ENCODE results near the gene SNTG2. TPM values are rescaled to one million over a fixed set of nuclear protein-coding genes. Genes with fewer than 3 reads are reported as not detected.
A peak's percentile ranks its signal among the peaks of the same experiment; 100 is the strongest.

The SNTG2 gene
- total RNA-seq, 1 experiment from 2014 or later: 20.5 TPM

DNA sequence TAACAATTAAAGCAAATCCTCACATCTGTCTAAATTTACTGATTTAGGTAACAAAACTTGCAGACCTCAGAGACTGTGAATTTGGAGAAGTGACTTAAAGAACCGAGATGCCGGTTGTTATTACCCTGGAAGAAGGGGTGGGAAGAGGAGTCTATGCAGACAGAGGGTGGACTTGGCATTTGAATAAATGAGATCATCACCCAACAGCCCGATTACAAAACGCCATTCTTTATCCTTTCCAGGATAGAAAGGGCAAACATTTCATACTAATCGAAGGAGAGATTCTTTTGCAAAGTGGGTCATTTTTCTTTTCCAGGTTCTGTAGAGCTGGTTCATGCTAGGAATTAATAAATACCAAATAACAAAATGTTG is 389.5 kb downstream of the SNTG2 start:
- ChIA-PET CTCF (interaction anchor here (1.0 kb wide), 1 partner anchor 9 kb away, joined by 3 read pairs; no protein-coding TSS in a partner anchor), POLR2A (no interaction called here)
- DNase-seq (ENCODE audit: low spot score) (no peak), ATAC-seq (no peak)
- Mint-ChIP-seq H3K4me1 (peaks cover 25% of the 10 kb centered on the region), H3K36me3 (no peaks in the 10 kb centered on the region), H3K9me3 (no peaks in the 10 kb centered on the region), H3K4me3 (no peak overlapping the region), H3K27me3 (ENCODE audit: low read depth) (no peaks in the 10 kb centered on the region), H3K27ac (no peak overlapping the region)
- no peak for TF ChIP-seq TEAD1 (CRISPR knock-in tag; IDR thresholded peaks at IDR 0.05)

- H3K27me3 Mint-ChIP-seq (ENCODE audit: low read depth): no peaks in the 10 kb centered on the region
- no peaks in the 10 kb centered on the region for H3K36me3 Mint-ChIP-seq
- CTCF ChIA-PET: interaction anchor here (1.0 to 1.1 kb wide), 3 partner anchors 11 to 205 kb away, joined by 3 read pairs; no protein-coding TSS in a partner anchor
- H3K27ac Mint-ChIP-seq: no peak overlapping the region
- peaks cover 25% of the 10 kb centered on the region for H3K4me1 Mint-ChIP-seq
- no peak overlapping the region for H3K4me3 Mint-ChIP-seq
- H3K9me3 Mint-ChIP-seq: no peaks in the 10 kb centered on the region
- POLR2A ChIA-PET: no interaction called here
- ATAC-seq (peak; percentile 82), DNase-seq (ENCODE audit: low spot score) (no peak)
- TF ChIP-seq, protein P1, sequence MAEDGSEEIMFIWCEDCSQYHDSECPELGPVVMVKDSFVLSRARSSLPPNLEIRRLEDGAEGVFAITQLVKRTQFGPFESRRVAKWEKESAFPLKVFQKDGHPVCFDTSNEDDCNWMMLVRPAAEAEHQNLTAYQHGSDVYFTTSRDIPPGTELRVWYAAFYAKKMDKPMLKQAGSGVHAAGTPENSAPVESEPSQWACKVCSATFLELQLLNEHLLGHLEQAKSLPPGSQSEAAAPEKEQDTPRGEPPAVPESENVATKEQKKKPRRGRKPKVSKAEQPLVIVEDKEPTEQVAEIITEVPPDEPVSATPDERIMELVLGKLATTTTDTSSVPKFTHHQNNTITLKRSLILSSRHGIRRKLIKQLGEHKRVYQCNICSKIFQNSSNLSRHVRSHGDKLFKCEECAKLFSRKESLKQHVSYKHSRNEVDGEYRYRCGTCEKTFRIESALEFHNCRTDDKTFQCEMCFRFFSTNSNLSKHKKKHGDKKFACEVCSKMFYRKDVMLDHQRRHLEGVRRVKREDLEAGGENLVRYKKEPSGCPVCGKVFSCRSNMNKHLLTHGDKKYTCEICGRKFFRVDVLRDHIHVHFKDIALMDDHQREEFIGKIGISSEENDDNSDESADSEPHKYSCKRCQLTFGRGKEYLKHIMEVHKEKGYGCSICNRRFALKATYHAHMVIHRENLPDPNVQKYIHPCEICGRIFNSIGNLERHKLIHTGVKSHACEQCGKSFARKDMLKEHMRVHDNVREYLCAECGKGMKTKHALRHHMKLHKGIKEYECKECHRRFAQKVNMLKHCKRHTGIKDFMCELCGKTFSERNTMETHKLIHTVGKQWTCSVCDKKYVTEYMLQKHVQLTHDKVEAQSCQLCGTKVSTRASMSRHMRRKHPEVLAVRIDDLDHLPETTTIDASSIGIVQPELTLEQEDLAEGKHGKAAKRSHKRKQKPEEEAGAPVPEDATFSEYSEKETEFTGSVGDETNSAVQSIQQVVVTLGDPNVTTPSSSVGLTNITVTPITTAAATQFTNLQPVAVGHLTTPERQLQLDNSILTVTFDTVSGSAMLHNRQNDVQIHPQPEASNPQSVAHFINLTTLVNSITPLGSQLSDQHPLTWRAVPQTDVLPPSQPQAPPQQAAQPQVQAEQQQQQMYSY (CRISPR knock-in tag; IDR thresholded peaks at IDR 0.05): peak; percentile 58
- TF ChIP-seq, protein P2, sequence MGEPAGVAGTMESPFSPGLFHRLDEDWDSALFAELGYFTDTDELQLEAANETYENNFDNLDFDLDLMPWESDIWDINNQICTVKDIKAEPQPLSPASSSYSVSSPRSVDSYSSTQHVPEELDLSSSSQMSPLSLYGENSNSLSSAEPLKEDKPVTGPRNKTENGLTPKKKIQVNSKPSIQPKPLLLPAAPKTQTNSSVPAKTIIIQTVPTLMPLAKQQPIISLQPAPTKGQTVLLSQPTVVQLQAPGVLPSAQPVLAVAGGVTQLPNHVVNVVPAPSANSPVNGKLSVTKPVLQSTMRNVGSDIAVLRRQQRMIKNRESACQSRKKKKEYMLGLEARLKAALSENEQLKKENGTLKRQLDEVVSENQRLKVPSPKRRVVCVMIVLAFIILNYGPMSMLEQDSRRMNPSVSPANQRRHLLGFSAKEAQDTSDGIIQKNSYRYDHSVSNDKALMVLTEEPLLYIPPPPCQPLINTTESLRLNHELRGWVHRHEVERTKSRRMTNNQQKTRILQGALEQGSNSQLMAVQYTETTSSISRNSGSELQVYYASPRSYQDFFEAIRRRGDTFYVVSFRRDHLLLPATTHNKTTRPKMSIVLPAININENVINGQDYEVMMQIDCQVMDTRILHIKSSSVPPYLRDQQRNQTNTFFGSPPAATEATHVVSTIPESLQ (CRISPR knock-in tag; IDR thresholded peaks at IDR 0.05): no peak
- TF ChIP-seq, protein P3, sequence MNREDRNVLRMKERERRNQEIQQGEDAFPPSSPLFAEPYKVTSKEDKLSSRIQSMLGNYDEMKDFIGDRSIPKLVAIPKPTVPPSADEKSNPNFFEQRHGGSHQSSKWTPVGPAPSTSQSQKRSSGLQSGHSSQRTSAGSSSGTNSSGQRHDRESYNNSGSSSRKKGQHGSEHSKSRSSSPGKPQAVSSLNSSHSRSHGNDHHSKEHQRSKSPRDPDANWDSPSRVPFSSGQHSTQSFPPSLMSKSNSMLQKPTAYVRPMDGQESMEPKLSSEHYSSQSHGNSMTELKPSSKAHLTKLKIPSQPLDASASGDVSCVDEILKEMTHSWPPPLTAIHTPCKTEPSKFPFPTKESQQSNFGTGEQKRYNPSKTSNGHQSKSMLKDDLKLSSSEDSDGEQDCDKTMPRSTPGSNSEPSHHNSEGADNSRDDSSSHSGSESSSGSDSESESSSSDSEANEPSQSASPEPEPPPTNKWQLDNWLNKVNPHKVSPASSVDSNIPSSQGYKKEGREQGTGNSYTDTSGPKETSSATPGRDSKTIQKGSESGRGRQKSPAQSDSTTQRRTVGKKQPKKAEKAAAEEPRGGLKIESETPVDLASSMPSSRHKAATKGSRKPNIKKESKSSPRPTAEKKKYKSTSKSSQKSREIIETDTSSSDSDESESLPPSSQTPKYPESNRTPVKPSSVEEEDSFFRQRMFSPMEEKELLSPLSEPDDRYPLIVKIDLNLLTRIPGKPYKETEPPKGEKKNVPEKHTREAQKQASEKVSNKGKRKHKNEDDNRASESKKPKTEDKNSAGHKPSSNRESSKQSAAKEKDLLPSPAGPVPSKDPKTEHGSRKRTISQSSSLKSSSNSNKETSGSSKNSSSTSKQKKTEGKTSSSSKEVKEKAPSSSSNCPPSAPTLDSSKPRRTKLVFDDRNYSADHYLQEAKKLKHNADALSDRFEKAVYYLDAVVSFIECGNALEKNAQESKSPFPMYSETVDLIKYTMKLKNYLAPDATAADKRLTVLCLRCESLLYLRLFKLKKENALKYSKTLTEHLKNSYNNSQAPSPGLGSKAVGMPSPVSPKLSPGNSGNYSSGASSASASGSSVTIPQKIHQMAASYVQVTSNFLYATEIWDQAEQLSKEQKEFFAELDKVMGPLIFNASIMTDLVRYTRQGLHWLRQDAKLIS (CRISPR knock-in tag; IDR thresholded peaks at IDR 0.05; ENCODE audit: borderline replicate concordance): no peak
- TF ChIP-seq NFYB (CRISPR knock-in tag; conservative IDR thresholded peaks at IDR 0.05; ENCODE audit: low read depth): no peak
- no peak; the same call in 1 of the 2 replicates for TF ChIP-seq FOXP4 (CRISPR knock-in tag; IDR thresholded peaks at IDR 0.05)
- TF ChIP-seq, protein P4, sequence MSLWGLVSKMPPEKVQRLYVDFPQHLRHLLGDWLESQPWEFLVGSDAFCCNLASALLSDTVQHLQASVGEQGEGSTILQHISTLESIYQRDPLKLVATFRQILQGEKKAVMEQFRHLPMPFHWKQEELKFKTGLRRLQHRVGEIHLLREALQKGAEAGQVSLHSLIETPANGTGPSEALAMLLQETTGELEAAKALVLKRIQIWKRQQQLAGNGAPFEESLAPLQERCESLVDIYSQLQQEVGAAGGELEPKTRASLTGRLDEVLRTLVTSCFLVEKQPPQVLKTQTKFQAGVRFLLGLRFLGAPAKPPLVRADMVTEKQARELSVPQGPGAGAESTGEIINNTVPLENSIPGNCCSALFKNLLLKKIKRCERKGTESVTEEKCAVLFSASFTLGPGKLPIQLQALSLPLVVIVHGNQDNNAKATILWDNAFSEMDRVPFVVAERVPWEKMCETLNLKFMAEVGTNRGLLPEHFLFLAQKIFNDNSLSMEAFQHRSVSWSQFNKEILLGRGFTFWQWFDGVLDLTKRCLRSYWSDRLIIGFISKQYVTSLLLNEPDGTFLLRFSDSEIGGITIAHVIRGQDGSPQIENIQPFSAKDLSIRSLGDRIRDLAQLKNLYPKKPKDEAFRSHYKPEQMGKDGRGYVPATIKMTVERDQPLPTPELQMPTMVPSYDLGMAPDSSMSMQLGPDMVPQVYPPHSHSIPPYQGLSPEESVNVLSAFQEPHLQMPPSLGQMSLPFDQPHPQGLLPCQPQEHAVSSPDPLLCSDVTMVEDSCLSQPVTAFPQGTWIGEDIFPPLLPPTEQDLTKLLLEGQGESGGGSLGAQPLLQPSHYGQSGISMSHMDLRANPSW (CRISPR knock-in tag; conservative IDR thresholded peaks at IDR 0.05; ENCODE audit: low read depth): no peak
- peak; percentile 96 for TF ChIP-seq ZNF121 (CRISPR knock-in tag; IDR thresholded peaks at IDR 0.05)
- no peak for TF ChIP-seq FOXK1 (CRISPR knock-in tag; IDR thresholded peaks at IDR 0.05)
- TF ChIP-seq, protein P5, sequence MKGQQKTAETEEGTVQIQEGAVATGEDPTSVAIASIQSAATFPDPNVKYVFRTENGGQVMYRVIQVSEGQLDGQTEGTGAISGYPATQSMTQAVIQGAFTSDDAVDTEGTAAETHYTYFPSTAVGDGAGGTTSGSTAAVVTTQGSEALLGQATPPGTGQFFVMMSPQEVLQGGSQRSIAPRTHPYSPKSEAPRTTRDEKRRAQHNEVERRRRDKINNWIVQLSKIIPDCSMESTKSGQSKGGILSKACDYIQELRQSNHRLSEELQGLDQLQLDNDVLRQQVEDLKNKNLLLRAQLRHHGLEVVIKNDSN (CRISPR knock-in tag; IDR thresholded peaks at IDR 0.05): no peak
- TF ChIP-seq CREM (CRISPR knock-in tag; IDR thresholded peaks at IDR 0.05): no peak
- 0 out of 2 replicates have a peak, but pooled peaks have one; percentile 50 for TF ChIP-seq ETV6 (CRISPR knock-in tag; IDR thresholded peaks at IDR 0.05)
- TF ChIP-seq ZNF317 (CRISPR knock-in tag; IDR thresholded peaks at IDR 0.05; ENCODE audit: borderline replicate concordance, low read depth): no peak
- TF ChIP-seq MXD4 (CRISPR knock-in tag; IDR thresholded peaks at IDR 0.05; ENCODE audit: borderline replicate concordance): no peak
- no peak for TF ChIP-seq RELA (CRISPR knock-in tag; IDR thresholded peaks at IDR 0.05; ENCODE audit: borderline replicate concordance)
- TF ChIP-seq ZNF263 (CRISPR knock-in tag; IDR thresholded peaks at IDR 0.05; ENCODE audit: low read depth): no peak
- TF ChIP-seq NR2C2 (CRISPR knock-in tag; IDR thresholded peaks at IDR 0.05): no peak
- no peak for TF ChIP-seq ATF1 (CRISPR knock-in tag; IDR thresholded peaks at IDR 0.05)
- TF ChIP-seq NFATC4 (CRISPR knock-in tag; IDR thresholded peaks at IDR 0.05): no peak
Observed at GRCh38 chr2:1341404-1342120, 390.9 kb downstream of the SNTG2 start.
